ENCODE data around the gene GAA.

The GAA gene

DNA sequence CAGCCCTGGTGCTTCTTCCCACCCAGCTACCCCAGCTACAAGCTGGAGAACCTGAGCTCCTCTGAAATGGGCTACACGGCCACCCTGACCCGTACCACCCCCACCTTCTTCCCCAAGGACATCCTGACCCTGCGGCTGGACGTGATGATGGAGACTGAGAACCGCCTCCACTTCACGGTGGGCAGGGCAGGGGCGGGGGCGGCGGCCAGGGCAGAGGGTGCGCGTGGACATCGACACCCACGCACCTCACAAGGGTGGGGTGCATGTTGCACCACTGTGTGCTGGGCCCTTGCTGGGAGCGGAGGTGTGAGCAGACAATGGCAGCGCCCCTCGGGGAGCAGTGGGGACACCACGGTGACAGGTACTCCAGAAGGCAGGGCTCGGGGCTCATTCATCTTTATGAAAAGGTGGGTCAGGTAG, 3.6 kb downstream of the GAA start:
- no peak for DNase-seq

DNA sequence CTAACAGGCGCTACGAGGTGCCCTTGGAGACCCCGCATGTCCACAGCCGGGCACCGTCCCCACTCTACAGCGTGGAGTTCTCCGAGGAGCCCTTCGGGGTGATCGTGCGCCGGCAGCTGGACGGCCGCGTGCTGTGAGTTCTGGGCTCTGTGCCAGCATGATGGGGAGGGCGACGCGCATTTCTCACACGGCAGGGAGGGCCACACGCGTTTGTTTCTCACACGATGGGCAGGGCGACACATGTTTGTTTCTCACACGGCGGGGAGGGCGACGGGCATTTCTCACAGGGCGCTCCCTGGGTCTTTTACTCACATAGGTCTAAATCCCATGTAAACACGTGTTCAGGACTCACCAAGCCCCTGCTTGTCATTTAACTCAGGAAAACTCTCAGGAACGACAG, 4.4 kb downstream of the GAA start:
- no peak for DNase-seq

DNA sequence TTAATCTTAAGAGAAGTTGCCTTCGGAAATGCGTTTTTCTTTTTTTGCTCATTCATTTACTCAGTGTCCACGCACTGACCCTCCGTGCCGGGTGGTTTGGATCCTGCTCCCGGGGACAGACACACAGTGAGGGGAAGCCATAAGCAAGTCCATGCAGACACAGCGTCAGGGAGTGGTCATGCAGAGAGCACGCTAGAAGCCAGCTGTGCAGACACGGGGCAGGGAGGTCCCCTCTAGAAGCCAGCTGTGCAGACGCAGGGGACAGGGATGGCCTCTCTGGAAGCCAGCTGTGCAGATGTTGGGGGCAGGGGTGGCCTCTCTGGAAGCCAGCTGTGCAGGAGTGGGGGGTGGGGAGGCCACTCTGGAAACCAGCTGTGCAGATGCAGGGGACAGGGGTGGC, 4.8 kb downstream of the GAA start:
- DNase-seq = no peak

DNA sequence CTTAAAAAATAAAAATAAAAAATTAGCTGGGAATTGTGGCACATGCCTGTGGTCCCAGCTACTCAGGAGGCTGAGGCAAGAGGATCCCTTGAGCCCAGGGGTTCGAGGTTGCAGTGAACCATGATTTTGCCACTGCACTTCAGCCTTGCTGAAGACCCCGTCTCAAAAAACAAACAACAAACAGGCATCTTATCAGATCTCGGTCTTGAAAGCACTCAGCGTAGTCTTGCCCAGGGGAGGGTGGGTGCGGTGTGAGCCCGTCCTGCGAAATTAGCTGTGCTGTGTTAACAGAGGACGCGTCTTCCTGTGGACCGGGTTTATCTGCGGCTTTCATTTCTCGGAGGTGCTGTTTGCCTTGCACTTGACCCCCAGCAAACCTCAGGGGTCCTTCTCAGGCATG, 5.4 kb downstream of the GAA start:
- DNase-seq = no peak

DNA sequence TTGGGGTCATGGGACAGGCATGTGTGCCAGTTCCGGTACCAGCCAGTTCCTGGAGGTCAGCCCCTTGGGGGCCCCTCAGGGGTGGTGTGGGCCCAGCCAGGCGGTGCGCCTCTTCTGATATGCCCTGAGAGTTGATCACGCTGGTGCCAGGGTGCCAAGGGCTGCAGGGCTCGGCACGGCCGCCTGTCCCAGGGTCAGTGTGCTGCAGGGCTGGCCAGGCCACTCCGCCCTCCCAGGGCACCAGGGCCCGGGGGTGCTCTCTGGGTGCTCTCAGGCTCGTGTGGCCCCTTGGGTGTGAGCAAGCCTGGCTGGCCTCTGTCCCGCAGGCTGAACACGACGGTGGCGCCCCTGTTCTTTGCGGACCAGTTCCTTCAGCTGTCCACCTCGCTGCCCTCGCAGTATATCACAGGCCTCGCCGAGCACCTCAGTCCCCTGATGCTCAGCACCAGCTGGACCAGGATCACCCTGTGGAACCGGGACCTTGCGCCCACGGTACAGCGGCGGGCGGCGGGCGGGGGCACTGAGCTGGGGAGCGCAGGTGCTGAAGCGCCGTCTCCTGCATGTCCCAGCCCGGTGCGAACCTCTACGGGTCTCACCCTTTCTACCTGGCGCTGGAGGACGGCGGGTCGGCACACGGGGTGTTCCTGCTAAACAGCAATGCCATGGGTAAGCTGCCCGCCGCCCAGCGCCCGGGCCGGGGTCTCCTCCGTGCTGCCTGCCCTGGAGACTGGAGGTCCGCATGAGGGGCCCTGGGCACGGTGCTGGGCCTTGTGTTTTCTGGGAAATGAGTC, 6.0 kb downstream of the GAA start:
- no peak for DNase-seq

DNA sequence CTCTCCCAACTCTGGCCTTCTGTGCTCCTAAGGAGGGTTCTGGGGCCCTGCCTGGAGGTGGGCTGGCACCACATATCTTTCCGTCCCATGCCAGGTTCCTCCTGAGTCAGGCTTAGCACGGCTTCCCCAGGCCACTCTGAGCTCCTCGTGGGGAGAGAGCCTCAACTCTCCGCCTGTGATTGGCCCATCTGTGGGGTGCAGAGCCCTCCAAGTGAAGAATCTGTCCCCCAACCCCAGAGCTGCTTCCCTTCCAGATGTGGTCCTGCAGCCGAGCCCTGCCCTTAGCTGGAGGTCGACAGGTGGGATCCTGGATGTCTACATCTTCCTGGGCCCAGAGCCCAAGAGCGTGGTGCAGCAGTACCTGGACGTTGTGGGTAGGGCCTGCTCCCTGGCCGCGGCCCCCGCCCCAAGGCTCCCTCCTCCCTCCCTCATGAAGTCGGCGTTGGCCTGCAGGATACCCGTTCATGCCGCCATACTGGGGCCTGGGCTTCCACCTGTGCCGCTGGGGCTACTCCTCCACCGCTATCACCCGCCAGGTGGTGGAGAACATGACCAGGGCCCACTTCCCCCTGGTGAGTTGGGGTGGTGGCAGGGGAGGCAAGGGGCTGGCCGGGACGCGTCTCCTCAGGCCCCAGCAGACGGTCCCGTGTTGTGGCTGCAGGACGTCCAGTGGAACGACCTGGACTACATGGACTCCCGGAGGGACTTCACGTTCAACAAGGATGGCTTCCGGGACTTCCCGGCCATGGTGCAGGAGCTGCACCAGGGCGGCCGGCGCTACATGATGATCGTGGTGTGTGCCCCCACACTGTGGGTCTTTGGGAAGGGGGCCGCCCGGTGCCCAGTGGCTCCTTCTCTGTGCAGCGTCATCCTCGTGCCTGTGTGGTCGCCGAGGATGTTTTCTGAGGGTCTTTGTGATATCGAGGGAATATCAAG, 6.9 kb downstream of the GAA start:
- no peak for DNase-seq

DNA sequence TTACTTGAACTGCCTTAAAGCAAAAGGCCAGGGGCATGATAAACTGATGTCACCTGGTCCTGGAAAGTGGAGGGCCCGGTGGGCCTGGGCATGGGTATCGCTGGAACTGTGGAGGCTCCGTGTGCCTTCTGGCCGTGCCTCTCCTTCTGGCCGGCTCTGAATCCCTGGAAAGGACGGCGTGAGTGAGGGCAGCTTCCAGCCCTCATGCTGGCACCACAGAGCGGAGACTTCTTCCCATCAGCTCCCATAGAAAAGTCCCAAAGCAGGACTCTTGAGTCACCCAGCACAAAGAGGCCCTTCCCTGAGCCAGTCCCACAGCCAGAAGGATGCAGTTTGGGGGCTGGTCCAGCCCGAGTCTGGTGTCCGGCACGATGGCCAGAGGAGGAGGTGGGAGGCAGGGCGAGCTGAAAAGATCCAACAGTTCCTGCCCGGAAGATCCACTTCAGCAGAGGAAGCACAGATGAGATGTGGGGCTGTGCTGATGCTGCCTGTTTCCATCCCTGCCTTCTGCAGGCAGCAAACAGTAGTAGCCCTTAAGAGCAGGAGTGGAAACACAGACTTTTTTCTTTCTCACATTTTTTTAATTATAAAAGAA, 7.8 kb downstream of the GAA start:
- DNase-seq = no peak

DNA sequence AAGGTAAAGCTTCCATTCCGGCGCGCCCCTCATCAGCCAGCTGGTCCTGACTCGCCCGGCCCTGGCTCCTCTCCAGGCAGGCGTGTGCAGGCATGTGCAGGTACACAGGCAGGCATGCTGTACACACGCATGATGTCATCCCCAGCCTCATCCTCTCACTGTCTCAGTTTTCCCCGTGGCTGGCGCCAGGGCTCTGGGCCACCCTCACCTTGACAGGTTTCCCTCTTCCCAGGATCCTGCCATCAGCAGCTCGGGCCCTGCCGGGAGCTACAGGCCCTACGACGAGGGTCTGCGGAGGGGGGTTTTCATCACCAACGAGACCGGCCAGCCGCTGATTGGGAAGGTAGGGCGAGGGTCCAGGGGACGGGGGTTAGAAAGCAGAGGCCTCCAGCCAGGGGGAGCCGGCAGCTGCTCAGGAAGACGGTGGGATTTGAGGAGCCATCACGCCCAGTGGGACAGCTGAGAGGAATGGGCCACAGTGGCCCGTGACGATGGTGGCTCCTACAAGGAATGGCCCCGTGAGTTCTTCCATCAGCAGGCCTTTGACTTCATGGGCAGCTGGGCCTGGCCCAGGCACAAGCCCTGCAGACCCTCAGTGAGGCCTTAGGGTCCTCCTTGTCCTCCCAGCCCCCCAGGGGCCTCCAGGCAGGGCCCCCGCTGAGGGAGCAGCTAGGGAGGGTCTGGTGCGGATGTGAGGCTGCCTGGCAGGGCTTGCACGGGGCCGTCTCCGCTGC, 8.5 kb downstream of the GAA start:
- DNase-seq = no peak

DNA sequence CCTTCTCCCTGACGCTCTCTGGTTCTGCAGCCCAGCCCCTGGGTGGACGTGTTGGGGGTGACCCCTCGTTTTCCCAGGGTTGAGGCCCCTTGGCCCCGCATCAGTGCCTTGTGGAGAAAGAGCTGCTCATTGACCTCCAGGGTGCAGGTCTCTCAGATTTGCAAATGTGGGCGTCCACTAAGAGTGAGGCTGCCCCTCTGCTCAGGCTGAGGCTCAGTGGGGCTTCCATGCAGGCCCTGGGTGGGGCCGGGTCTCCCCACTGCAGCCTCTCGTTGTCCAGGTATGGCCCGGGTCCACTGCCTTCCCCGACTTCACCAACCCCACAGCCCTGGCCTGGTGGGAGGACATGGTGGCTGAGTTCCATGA, 9.0 kb downstream of the GAA start:
- no peak for DNase-seq

DNA sequence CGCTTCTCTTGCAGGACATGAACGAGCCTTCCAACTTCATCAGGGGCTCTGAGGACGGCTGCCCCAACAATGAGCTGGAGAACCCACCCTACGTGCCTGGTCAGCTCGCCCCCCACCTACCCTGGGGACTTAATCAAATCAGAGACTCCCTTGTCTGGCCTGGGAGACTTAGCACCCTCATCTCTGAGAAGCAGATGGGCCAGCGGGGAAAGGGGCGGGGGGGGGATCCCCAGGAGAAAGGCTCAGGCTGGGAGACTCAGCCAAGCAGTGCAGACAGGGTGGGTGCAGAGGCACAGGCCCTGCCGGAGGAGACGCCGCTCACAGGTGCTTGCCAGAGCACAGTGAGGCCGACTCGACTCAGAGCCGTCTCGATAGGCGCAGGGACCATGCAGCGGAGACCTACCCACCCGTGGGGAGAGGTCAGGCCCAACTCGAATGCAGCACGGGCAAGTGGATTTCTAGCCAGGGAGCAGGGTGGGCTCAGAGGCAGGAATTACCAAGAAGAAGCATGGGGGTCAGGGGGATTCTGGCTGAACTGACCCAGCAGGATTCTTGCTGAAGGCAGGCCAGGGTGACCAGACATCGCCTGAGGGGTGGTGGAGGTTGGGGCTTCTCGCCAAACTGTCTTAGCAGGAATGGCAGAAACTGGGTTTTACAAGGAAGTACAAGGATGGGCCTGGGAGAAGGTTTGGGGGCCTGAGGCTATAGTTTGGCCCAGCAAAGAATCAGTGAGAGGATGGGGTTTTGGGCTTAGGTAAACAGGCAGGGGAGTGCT, 9.7 kb downstream of the GAA start:
- DNase-seq = no peak

DNA sequence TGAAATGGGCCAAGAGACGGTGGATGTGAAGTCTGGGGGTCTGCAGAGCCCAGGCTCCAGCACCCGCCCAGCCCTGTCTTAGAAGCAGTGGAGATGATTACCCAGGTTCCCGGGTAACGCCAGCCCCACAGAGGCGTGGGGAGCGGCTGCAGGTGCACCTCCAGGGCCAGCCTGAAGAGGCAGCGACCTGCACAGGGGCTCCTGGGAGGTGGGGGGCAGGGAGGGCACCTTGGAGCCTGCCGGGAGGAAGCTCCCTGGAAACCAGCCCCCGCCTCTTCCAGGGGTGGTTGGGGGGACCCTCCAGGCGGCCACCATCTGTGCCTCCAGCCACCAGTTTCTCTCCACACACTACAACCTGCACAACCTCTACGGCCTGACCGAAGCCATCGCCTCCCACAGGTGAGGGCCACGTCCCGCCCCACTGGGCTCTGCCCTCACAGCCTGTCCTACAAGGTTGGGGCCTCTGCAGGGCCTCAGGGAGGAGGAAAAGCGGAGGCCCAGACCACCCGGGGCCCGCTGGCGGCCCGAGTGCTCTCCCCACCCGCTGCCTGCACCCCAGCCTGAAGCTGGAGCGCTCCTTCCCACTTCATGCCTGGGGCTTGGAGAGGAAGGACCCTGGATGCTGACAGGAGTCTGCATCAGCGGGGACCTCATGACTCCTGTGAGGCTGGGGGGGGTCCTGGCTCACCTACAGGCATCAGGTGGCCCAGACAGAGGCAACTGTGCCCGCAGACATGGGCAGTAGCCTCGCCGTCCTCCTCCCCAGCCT, 10.5 kb downstream of the GAA start:
- no peak for DNase-seq

DNA sequence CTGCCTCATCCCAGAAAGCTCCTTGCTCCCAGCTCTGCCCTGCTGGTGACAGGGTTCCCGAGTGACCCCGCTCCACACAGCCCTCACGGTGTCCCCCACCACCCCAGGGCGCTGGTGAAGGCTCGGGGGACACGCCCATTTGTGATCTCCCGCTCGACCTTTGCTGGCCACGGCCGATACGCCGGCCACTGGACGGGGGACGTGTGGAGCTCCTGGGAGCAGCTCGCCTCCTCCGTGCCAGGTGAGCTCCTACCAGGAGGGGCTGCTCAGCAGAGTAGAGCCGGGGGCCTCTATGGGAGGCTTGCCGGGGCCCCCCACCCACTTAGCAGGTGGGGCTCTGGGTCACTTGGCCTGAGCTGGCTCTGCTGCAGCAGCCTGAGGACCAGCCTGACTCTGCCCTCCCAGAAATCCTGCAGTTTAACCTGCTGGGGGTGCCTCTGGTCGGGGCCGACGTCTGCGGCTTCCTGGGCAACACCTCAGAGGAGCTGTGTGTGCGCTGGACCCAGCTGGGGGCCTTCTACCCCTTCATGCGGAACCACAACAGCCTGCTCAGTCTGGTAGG, 11.2 kb downstream of the GAA start:
- DNase-seq = no peak

DNA sequence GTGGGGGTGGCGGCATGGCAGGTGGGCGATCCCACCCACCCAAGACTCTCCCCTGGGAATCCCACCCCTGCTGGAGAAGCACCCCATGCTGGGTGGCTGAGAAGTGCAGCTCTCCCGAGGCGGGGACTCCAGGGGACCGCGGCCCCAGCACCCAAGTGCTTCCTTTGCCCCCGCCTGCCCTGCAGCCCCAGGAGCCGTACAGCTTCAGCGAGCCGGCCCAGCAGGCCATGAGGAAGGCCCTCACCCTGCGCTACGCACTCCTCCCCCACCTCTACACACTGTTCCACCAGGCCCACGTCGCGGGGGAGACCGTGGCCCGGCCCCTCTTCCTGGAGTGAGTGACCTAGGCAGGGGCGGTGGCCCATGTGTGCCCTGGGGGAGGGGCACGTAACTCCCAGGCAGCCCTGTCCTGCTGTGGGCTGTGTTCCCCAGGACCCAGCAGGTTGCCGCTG, 11.7 kb downstream of the GAA start:
- DNase-seq = no peak

DNA sequence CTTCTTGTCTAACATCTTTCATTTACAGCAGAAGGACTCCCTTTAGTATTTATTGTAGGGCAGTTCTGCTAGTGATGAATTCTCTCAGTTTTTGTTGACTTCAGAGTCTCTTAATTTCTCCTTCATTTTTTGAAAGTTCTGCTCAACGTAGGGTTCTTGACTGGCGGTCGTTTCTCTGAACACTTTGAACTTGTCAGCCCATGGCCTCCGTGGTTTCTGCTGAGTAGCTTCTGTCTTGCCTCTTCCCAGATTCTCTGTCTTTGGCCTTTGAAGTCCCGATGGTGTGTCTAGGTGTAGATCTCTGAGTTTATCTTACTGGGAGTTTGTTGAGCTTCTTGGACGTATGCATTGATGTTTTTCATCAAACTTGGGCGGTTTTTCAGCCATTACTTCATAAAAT, 13.4 kb downstream of the GAA start:
- no peak for DNase-seq

DNA sequence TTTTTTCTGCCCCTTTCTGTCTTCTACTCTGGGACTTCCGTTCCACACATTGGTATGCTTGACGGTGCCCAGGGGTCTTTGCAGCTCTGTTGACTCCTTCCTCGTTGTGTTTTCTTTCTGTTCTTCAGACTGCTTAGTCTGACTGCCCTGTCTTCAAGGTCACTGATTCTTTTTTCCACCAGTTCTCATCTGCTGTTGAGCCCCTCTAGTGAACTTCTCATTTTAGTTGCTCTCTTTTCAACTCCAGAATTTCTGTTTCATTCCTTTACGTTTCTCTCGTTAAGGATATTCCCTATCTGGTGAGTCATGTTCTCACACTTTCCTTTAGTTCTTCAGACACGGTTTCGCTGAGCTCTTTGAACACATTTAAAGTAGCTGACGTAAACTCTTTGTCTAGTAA, 13.8 kb downstream of the GAA start:
- no peak for DNase-seq

DNA sequence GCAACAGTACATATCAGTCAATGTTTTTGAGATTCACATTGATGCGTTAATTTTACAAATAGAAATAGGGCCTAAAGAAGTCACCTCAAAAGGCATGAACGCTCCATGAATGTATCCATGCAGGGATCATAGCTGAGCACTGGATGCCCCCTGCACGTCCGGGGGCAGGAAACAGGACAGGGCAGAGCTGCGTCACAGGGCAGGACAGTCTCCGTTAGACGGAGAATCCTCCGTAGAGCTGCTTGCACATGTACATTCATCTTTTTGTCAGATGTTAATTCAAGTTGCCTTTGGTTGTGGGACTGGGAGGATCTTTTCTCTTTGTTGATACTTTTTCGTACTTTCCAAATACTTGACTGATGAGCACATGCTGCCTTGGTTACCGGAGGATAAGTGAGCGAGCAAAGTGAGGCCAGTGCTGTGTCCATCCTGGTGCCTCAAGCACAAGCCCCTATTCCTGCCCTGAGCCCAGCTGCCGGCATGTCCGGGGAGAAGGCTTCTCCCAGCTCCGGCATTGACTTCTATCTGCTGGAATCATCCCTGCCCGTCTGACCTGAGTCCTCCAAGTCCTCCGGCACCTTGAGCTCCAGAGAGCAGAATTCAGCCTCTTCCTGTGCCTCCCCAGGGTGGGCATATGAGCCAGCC, 15.0 kb downstream of the GAA start:
- DNase-seq = no peak

DNA sequence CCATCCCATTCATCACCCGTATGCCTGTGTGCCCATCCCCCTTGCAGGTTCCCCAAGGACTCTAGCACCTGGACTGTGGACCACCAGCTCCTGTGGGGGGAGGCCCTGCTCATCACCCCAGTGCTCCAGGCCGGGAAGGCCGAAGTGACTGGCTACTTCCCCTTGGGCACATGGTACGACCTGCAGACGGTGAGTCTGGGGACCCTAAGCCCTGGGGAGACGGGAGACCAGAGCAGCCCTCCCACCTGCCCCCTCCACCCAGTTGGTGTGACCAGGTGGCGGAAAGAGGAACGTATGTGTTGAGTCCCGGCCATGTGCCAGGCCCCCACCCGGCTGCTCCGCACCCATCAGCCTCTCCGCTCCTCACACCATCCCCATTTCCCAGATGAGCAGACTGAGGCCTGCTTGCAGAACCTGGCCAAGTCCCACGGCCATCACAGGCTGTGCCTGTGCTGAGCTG, 15.6 kb downstream of the GAA start:
- no peak for DNase-seq

DNA sequence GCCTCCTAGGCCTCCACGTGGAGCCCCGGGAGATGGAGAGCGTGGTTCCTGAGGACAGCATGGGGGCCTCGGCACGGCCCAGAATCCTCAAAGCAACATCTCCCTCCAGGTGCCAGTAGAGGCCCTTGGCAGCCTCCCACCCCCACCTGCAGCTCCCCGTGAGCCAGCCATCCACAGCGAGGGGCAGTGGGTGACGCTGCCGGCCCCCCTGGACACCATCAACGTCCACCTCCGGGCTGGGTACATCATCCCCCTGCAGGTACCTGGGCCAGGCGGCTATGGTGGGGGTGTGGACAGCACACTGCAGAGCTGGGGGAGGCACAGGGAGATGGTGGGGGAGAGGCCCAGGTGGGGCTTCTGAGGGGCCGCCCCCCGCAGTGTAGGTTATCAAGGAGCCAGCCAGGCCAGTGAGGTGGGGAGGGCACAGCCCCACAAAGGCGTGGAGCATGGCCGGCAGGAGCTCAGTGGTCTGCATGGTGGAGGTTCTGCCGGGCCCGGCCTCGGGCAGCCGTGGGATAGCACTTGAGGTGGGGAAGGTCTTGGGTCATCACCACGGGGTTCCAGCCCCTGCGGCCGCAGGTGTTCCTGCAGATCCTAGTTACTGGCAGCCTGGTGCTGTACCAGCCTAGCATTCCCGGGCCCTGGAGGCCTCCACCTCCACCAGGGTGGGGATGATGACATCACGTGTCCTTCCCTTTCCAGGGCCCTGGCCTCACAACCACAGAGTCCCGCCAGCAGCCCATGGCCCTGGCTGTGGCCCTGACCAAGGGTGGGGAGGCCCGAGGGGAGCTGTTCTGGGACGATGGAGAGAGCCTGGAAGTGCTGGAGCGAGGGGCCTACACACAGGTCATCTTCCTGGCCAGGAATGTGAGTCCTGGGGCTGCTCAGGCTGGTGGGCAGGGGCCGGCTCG, 16.4 kb downstream of the GAA start:
- no peak for DNase-seq

DNA sequence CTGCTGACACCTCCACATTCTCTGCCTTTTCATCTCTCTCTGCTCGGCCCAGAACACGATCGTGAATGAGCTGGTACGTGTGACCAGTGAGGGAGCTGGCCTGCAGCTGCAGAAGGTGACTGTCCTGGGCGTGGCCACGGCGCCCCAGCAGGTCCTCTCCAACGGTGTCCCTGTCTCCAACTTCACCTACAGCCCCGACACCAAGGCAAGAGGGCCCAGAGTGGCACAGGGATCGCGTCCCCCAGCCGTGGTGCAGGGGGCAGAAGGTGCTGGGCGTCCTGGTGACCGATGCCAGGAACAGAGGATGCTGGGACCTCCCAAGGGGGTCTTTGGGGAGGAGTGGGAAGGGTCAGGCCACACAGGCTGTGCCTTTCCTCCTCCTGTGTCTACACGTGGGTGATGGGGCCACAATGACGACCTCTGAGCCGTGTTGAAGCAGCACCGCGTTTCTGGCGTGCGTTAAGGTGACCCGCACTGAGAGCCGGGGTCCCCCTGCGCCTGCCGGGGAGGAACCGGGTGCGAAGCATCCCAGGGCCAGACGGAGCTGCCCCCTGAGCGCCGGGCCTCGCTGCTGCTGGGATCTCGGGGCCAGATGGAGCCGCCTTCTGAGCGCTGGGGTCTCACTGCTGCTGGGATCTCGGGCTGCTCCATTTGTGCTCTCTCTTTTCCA, 17.4 kb downstream of the GAA start:
- DNase-seq = no peak

Measured in NK-92 treated with Interleukin-12 subunit alpha and Interleukin-12 subunit beta, amount 100 ng/mL, for 24 hours (cell line).